Measurements from ENCODE around the gene C11orf91.
"Not testable (repeated sequence)": the region's sequence is repeated elsewhere in the genome, so short reads cannot be mapped to it uniquely, and the experiment has no call there.

C11orf91 gene

GRCh38 chr11:33687733-33688479, 12.7 kb downstream of the C11orf91 start:
- TF ChIP-seq CTCF (IDR thresholded peaks at IDR 0.05; ENCODE audit: extremely low read depth, missing control alignments) = peak; percentile 28
- peak; percentile 54 for DNase-seq (ENCODE audit: low spot score)

- TF ChIP-seq CTCF (IDR thresholded peaks at IDR 0.05; ENCODE audit: extremely low read depth, missing control alignments) = no peak
- no peak for DNase-seq (ENCODE audit: low spot score)
These were observed 15.5 kb downstream of the C11orf91 start for GRCh38 chr11:33685082-33685481.

- no peak for DNase-seq (ENCODE audit: low spot score)
- no peak for TF ChIP-seq CTCF (IDR thresholded peaks at IDR 0.05; ENCODE audit: extremely low read depth, missing control alignments)
These were observed 16.5 kb downstream of the C11orf91 start for GRCh38 chr11:33684003-33684706.

- no peak for TF ChIP-seq CTCF (IDR thresholded peaks at IDR 0.05; ENCODE audit: extremely low read depth, missing control alignments)
- DNase-seq (ENCODE audit: low spot score) = no peak
These were observed 18.2 kb downstream of the C11orf91 start for GRCh38 chr11:33682446-33682845.

- no peak for TF ChIP-seq CTCF (IDR thresholded peaks at IDR 0.05; ENCODE audit: extremely low read depth, missing control alignments)
- DNase-seq (ENCODE audit: low spot score) = no peak
These were observed 18.6 kb downstream of the C11orf91 start for GRCh38 chr11:33682019-33682418.

GRCh38 chr11:33678616-33679015, 22.0 kb downstream of the C11orf91 start:
- not testable (repeated sequence) for DNase-seq (ENCODE audit: low spot score)

GRCh38 chr11:33674035-33674814, 26.4 kb downstream of the C11orf91 start:
- TF ChIP-seq CTCF (IDR thresholded peaks at IDR 0.05; ENCODE audit: extremely low read depth, missing control alignments) = no peak
- no peak for DNase-seq (ENCODE audit: low spot score)

All from GM20000 (cell line).